ENCODE measurements around the gene E4F1. TPM values are rescaled to one million over a fixed set of nuclear protein-coding genes. Genes with fewer than 3 reads are reported as not detected.

E4F1 gene
- total RNA-seq, 4 donors from 2014 or later: 30.6 to 60.6 (median 45.2) TPM

DNA sequence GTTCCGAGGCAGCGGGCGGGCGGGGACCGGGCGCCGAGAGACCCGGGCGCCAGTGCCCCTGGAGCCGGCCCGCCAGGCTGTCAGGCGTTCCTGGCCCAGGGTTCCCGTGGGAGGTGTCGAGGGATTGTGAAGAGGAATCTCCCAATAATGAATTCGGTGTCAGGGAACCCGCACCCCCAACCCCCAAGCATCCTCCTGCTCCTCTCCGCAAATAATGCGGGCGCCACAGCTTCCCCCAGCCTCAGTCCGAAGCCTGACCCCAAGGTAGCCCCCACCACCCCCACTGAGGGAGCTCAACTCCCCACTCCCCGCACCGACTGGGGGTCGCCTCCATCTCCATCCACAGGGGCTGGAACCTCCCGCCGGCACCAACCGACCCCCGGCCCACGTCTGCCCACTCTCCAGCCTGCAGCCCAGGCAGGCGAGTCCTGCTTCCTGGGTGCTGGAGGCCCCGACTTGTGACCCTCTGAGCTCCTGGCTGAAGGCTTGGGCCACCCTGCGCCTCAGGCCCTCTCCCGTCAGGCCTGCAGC lies 26.3 kb upstream of the E4F1 start:
- TF ChIP-seq EP300 (IDR thresholded peaks at IDR 0.05) (no peak), CTCF (IDR thresholded peaks at IDR 0.05) (no peak), POLR2A (IDR thresholded peaks at IDR 0.05) (no peak)
- Histone ChIP-seq H3K9me3 (no peaks in the 10 kb centered on the region), H3K27me3 (peaks cover 0 to 46% of the 10 kb centered on the region in 2 donors)

GRCh38 chr16:2197765-2198164 lies 25.6 kb upstream of the E4F1 start:
- no peak overlapping the region for H3K27ac ChIP-seq
- peaks cover 0 to 25% (median 8%) of the 10 kb centered on the region in 4 donors for H3K4me1 ChIP-seq
- DNase-seq (ENCODE audit: low spot score in 2 of 2): no peak
- no peaks in the 10 kb centered on the region for H3K36me3 ChIP-seq
- WGBS, 2 donors: 71 to 81% methylated on average over 6 of the region's 6 CpGs
- no peak for TF ChIP-seq CTCF (IDR thresholded peaks at IDR 0.05)
- no peak for TF ChIP-seq POLR2A (IDR thresholded peaks at IDR 0.05)
- TF ChIP-seq EP300 (IDR thresholded peaks at IDR 0.05): no peak
- H3K9me3 ChIP-seq: no peaks in the 10 kb centered on the region
- peaks cover 0 to 46% of the 10 kb centered on the region in 2 donors for H3K27me3 ChIP-seq
- no peak overlapping the region for H3K4me3 ChIP-seq

More for the DNA sequence above, 26.3 kb upstream of the E4F1 start:
- 40 to 50% methylated on average over 13 to 18 of the region's 32 CpGs for WGBS, 2 donors
- no peak for DNase-seq (ENCODE audit: low spot score in 2 of 2)
- Histone ChIP-seq H3K27ac (no peak overlapping the region), H3K4me3 (peak overlapping the region in 1 of 4 donors; percentile 55), H3K4me1 (peaks cover 0 to 25% (median 8%) of the 10 kb centered on the region in 4 donors), H3K36me3 (no peaks in the 10 kb centered on the region)

DNA sequence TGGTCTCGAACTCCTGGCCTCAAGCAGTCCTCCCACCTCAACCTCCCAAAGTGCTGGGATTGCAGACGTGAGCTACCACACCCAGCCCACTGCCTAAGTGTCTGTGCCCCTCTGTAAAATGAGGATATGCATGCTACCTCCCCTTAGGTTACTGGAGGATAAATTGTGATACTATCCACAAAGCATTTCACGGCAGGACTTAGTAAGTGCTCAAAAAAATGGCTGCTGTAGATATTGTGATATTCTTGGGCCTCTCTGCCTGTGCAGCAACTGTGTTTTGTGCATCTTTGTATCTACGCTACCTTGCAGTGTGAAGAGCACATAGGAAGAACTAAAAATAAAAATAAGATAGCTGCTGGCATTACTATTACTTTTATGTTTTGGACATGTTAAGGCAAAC lies 25.1 kb upstream of the E4F1 start:
- peaks cover 0 to 46% of the 10 kb centered on the region in 2 donors for H3K27me3 ChIP-seq

GRCh38 chr16:2199095-2199494 lies 24.3 kb upstream of the E4F1 start:
- no peaks in the 10 kb centered on the region for H3K36me3 ChIP-seq
- peaks cover 0 to 25% (median 8%) of the 10 kb centered on the region in 4 donors for H3K4me1 ChIP-seq
- no peak for DNase-seq (ENCODE audit: low spot score in 2 of 2)
- TF ChIP-seq CTCF (IDR thresholded peaks at IDR 0.05): no peak
- no peak for TF ChIP-seq EP300 (IDR thresholded peaks at IDR 0.05)
- no peak for TF ChIP-seq POLR2A (IDR thresholded peaks at IDR 0.05)
- no peaks in the 10 kb centered on the region for H3K9me3 ChIP-seq
- H3K4me3 ChIP-seq: no peak overlapping the region
- 60 to 84% methylated on average over 3 to 5 of the region's 5 CpGs for WGBS, 2 donors
- peaks cover 0 to 37% of the 10 kb centered on the region in 2 donors for H3K27me3 ChIP-seq
- no peak overlapping the region for H3K27ac ChIP-seq

More for the DNA sequence above, 25.1 kb upstream of the E4F1 start:
- Histone ChIP-seq H3K4me1 (peaks cover 0 to 25% (median 8%) of the 10 kb centered on the region in 4 donors), H3K36me3 (no peaks in the 10 kb centered on the region), H3K27ac (no peak overlapping the region), H3K9me3 (no peaks in the 10 kb centered on the region), H3K4me3 (no peak overlapping the region)
- no peak for DNase-seq (ENCODE audit: low spot score in 2 of 2)
- WGBS, 2 donors: 61 to 65% methylated on average over 4 of the region's 4 CpGs
- TF ChIP-seq EP300 (IDR thresholded peaks at IDR 0.05): no peak
- no peak for TF ChIP-seq CTCF (IDR thresholded peaks at IDR 0.05)
- TF ChIP-seq POLR2A (IDR thresholded peaks at IDR 0.05): no peak

DNA sequence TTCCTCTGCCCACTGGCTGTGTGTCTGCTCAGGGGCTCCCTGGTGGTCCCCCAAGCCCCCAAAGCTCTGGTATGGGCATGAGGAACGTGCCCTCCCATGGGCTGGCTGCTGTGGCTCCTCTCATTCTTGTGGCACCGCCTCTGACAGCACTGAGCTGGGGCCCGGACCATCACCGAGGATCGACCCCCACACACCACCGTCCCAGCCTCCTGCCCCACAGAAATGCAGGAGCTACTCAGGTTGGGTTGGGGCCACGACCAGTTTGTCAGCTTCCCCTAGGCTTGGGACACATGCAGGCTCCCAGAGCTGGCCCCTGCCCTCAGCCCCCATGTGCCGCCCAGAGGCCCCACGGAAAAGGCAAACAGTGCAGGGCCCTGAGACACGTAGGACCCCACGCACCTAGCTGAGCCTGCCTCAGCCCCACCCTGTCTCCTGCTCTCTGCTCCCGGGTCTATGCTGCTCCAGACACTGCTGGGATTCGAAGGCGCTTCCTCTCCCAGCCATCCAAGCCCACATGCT lies 23.7 kb upstream of the E4F1 start:
- peaks cover 0 to 32% of the 10 kb centered on the region in 2 donors for H3K27me3 ChIP-seq
- H3K27ac ChIP-seq: no peak overlapping the region
- no peaks in the 10 kb centered on the region for H3K36me3 ChIP-seq
- 67 to 69% methylated on average over 9 to 14 of the region's 14 CpGs for WGBS, 2 donors
- DNase-seq (ENCODE audit: low spot score in 2 of 2): no peak
- H3K9me3 ChIP-seq: no peaks in the 10 kb centered on the region
- peaks cover 0 to 25% (median 9%) of the 10 kb centered on the region in 4 donors for H3K4me1 ChIP-seq
- TF ChIP-seq EP300 (IDR thresholded peaks at IDR 0.05): no peak
- TF ChIP-seq POLR2A (IDR thresholded peaks at IDR 0.05): no peak
- no peak for TF ChIP-seq CTCF (IDR thresholded peaks at IDR 0.05)
- H3K4me3 ChIP-seq: no peak overlapping the region

Measured in tibial nerve (tissue), 4 donors.